ENCODE results near the gene FER.

- TF ChIP-seq TAF1 (IDR thresholded peaks at IDR 0.05; ENCODE audit: low read depth) (no peak), EZH2 (IDR thresholded peaks at IDR 0.05; ENCODE audit: borderline replicate concordance, insufficient read depth, low read length, poor library complexity, severe bottlenecking) (no peak), CTCF (IDR thresholded peaks at IDR 0.05; ENCODE audit: poor library complexity, severe bottlenecking) (no peak), EP300 (conservative IDR thresholded peaks at IDR 0.05; ENCODE audit: poor library complexity, severe bottlenecking) (no peak), REST (IDR thresholded peaks at IDR 0.05; ENCODE audit: borderline replicate concordance) (no peak)
Measured at GRCh38 chr5:109231331-109231730, 483.6 kb downstream of the FER start.
